ENCODE data around the gene FRMD3.

Gene FRMD3

DNA sequence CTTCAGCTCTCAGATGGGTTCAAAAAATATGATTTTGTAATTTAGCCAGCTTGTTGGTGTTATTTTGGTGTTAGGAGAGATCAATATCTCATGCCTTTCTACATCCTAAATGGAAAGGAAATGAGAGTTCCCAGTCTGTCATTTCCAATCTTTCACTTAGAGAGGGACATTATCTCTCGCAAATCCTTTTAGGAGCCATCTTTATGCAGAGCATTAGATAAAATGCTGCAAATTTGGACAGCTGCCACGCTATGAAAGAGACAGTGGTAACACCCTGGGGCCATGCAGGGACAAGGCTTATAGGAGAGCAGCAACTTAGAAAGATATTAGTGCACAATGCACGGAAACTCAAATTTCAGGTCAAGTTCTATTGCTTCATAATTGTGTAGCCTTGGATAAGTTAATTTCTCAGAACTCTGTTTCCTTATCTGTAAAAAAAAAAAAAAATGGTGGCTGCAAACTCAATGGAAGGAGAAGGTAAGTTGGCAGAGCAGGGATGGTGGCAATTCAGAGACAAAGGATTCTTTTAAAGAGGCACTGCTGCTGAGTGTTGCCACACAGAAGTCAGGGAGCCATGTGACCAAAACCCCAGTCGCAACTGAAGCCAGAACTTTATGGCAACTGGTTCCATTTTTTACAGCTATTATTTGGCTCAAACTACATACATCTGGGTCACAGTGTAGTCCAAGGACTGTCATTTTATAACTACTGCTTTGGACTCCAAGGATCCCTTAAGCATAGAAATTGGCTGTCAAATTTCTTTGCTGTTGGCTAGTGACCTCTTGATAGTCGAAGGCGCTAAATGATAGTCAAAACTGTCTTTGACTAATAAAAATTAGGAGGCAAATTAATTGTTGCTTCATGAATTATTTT lies 210.2 kb downstream of the FRMD3 start:
- DNase-seq, result no peak

DNA sequence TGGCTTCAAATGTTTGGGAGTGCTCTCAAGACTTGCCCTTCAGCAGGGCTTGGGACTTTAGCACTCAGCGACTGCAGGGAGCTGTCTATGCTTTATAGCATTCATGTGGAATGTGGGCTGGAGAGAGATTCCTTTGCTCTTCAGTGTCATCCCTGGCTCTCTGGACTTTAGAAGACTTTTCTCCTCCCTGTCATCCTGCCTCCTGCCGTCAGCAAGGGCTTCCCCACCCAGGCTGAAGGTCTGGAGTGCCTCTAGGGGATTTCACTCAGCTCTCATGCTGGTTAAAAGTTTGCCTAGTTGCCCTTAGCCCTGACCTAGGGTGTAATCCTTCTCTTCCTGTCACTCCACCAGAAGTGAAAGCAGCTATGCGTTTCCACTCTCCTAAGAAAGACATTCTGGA lies 210.9 kb downstream of the FRMD3 start:
- peak; percentile 44 for DNase-seq

DNA sequence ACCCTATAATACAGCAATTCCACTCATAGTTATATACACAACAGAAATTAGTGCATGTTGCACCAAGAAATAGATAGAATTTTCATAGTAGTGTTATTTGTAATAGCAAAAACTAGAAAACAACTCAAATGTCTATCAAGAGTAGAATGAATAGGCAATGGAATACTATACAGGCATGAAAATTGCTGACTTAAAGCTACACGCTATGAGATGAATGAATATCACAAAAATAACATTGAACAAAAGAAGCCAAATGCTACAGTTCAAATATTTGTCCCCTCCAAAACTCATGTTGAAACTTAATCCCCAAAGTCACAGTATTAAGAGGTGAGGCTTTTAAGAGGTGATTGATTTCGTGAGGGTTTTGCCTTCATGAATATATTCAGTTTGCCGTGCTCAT lies 215.1 kb downstream of the FRMD3 start:
- DNase-seq, result no peak

DNA sequence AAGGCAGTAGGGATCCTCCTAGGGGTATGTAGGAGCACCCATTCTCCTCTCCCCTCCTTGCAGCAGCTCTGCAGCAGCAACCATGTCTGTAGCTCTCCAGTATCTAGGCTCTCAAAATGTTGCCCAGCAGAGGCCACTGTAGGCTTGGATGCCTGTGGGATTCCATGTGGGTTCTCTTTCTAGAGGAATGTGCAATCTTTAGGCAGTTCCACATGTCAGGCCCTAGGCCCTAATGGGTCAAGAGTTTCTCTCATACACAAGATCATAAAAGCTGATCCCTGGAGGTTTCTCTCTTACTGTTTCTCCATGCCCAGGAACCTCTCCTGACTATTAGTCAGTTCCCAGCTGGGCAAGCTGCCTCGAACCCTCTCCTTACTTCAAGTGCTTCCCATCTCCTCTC lies 215.8 kb downstream of the FRMD3 start:
- DNase-seq, result peak; percentile 28

DNA sequence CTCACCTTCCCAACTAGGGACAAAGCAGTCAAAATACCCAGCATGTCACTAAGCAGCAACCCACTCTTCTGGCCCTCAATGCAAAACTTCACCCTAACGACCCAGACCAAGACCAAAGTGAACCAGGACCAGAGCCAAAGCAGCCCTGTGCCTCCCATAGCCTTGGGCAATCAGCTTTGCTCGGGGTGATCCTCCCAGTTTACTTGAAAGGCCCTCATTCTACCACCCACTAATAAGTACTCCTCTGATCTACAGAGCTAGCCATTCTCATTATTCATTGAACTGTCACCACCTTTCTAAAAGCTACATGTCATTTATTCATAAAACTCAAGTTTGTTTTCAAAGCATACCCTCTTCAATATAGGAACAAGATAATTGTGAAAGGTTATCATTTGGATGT lies 221.0 kb downstream of the FRMD3 start:
- DNase-seq, result no peak

DNA sequence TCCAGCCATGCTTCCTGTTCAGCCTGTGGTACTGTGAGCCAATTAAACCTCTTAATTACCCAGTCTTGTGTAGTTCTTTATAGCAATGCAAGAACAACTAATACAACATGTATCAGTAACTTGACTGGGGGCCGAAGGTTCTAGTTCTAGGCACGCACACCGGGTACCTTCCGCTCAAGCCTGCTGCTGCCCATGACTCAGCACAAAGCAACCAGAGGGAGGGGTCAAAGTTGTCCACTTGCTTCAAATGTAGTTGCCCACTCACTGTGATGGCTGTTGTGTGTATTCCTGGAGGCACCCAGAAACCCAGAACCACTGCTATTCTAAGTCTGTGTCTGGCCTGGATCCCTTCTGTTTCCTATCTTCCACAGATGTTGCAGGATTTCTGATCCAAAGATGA lies 222.6 kb downstream of the FRMD3 start:
- no peak for DNase-seq

DNA sequence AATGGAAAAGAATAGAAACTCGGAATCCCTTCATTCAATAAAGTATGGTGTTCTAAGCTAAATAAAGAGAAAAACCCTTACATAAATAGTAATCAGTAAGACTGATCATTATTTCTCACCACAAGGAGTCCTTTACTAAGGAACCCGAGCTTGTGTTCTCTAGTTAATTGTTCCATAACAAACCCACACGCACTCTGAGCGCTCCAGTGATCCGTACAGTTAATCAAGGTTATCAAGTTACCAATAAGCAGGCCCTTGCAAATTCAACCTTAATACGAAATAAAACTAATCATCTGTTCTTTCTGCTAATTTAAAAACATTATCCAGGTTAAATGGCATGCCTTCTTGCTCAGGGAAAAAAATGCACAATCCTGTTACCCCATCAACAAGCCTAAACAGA lies 224.4 kb downstream of the FRMD3 start:
- no peak for DNase-seq

DNA sequence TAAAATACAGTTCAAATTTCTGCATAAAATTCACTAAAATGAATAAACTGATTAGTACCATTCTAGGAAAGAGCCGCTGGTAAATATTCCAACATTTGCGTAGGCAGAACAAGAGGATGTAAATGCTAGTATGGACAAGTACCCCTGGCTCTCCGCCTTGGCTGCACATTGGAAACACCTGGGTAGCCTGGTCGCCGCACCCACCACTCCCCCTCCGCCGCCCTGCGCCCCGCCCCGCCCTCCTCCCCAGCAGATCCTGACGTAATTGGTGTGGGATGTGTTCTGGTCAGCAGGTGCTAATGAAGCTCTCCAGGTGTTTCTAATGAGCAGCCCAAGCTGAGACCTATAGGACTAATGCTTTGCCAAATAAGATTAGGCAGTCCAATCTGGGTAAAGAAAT lies 225.7 kb downstream of the FRMD3 start:
- DNase-seq, result no peak

DNA sequence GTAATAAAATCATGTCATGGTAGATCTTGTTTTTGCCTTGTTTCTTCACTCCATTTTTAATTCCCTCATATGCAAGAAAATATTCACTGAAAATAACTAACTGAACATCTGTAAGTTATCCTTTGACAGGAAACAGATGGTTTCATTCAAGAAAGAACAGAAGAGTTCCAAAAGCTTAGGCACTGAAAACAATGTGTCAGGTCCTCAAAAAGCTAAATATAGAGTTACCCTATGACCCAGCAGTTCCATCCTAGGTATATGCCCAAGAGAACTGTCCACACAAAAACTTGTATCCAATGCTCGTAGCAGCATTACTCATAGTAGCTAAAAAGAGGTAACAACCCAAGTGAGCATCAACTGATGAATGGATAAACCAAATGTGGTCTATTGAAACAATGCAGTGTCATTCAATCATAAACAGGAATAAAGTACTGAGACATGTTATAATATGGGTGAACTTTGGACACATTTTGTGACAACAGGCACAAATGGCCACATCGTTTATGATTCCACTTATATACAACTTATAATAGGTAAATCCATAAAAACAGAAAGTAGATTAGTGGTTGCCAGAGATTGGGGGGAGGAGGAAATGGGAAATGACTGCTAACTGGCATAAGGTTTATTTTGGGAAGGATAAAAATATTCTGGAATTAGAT lies 231.0 kb downstream of the FRMD3 start:
- DNase-seq, result peak; percentile 21

DNA sequence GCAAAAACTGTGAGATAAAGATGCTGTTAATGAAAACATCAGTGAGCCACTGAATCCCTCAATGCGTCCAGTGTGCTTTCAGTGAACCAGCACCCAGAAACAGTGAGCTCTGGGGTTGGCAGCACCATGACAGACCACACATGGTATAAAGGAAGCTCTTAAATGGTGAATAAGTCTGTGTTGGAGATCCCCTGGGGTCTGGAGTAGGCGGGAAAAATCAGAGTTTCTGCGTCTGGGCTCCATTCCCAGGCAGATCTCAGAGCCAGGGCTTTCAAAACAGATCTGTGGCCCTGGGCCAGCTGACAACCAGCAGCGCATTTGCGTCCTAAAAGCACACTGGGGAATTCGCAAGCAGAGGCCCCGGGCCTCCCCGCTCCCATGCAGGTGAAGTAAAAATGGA lies 233.5 kb downstream of the FRMD3 start:
- peak; percentile 93 for DNase-seq

DNA sequence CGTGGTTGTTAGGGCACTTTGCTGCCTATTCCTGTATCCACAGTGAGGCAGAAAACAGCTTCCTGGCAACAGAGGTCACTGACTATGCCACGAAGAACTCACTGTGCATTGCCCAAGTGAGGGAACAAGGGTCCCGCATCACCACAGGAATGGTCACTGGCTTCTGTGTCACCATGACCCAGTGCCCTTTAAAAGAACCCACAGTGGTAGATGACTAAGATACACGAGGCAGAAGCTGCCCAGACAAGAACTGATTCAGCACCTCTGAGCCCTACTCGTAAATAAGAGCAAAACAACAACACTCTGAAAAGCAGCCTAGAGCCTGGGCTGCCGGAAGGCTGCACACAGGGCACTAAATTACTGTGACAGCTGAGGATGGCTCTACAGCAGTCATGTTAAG lies 238.6 kb downstream of the FRMD3 start:
- DNase-seq, result peak; percentile 30

DNA sequence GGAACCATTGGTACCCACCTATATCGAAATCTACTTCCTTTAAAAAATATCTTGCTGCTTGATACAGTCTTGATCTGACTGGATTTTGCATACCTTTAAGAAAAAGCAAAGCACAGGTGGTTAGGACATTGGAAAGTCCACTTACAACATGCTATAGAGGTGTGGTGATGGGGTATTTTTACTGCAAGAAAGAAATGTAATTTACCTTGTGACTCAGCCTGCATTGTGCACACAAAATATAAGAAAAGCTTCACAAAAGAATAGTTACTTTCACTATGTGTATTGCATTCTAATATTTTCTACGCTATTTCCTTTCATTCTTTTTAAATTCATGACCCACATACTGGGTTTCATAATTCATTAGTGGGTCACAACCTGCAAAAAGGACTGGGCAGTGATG lies 239.1 kb downstream of the FRMD3 start:
- no peak for DNase-seq

DNA sequence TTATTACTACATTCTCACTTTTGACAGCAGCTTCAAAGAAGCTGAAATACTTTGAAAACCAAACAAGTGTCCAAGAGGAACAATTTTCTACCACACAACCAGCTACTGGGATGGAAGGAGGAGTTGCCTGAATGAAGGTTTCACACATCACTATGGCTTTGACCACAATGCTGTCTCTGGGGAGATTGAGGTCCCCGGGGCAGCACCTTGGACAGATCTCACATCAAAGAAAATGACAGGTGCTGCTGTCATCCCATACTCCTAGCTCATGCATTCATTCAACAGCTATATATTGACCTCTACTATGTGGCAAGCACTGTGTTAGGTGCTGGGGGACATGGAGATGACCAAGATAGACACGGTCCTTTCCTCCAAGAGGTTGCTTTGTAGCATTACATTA lies 242.1 kb downstream of the FRMD3 start:
- DNase-seq, result no peak

DNA sequence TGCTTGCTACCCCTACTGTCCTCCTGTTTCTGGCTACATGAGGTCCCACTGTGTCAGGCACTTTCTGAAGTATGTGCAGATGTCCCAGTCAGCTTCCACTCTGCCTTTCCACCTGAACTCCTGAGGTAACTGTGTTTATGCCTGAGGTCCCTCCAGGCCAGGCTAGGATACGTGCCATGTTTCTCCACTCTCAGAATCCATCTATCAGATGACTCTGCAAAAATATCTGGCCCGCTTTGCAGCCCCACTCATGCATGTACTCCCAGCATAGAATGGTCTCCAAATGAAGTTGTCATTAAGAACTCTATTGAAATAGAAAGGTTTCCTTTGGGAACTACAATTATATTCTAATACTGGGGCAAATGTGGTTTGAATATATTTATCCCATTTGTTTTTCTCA lies 243.4 kb downstream of the FRMD3 start:
- DNase-seq, result no peak

DNA sequence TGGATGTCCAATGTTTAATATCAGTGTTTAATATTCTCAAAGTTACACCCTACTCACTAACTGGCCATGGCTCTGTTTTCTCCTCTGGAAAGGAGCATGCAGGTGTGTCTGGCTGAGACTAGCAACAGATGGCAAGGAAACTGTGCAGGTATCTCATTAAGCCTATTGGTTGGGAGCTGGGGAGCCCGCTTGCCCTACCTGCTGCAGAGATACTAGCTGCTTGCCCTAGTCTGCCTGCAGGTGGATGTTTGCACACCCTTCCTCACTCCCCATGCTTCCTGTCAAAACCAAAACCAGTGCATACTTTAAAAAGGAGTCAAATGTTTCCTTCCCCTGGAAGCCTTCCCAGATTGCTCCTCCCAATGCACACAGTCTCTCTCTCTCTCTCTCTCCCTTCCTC lies 247.0 kb downstream of the FRMD3 start:
- DNase-seq, result no peak

DNA sequence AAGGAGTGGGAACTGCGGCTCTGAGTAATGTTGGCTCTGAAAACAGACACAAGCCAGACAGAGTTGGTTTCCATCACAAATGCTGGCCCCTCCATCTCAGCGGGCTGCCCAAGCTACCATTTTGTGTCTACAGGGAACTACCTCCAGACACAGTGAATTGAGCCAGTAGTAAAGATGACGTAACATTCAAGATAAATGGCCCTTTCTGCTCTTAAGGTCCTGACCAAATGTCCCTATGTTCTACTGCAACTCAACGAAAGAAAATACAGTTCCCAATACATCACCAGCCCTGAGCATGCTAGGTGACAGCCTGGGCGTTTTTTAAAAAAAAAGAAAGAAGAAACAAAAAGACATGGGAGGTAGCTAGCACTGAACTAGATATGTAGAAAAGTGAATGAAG lies 247.5 kb downstream of the FRMD3 start:
- DNase-seq, result no peak

DNA sequence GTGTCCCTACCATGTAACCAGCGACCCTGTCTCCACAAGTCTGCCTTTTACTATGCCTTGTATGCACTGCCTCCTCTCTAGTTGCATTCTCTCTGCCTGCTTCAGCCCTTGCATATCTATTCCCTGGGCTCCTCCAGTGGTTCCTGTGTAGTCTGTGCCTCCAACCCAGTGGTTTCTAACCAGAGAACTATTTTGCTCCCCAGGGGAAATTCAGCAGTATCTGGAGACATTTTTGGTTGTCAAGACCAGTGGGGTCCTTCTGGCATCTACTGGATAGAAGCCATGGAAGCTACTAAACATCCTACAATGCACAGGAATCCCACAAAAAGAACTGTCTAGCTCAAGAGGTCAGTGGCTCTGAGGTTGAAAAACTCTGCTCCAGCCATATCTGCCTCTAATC lies 251.2 kb downstream of the FRMD3 start:
- DNase-seq, result peak; percentile 51

DNA sequence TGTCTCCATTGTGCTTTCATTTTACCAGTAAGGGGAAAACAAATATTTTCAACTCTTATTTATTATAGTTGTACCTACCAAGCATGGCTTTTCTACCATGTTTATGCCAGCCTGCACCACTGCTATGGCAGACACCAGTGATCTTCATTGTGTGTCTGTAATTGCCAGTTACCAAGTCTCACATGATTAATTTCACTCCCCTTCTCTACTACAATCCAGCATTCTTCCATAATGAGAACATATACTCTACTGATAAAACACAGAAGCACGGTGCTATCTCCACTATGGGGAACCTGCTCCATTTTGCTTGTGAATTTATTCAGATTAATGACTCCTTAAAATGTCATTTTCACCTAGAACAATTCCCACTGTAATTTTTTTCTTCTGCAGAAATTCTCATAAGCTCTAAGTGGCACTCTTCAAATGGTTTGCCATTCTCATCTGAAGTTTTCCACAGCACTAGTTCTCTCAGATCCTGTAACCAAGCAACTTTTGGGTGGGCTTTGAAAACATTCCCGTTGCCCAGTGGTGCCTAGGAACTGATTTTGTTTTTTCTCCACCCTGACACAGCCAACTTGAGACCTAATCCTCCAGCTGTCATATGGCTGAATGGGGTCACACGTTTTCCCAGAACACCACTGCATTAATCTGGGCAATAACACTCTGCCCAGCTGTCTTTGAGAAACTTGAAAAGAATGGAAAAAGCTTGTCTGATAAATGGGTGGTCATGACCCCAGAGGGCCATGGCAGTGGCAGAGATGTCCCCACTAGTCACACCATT lies 252.6 kb downstream of the FRMD3 start:
- no peak for DNase-seq

DNA sequence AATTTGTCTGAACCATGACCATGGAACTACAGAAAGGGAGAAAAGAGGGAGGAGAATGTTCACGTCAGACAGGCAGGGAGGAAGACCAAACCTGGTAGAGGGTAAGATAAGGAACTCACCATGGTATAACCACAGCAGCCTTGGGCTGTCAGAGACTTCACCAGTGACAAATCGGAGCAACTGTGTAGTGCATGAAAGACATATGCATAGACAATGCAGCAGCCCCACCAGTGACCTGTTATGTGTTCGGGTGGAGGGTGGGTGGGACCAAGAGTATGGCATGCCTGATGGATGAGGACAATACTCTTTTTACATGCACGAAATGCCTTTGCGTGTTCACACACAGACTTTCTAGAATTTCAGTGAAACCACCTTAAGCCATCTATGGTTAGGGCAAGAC lies 253.5 kb downstream of the FRMD3 start:
- no peak for DNase-seq

DNA sequence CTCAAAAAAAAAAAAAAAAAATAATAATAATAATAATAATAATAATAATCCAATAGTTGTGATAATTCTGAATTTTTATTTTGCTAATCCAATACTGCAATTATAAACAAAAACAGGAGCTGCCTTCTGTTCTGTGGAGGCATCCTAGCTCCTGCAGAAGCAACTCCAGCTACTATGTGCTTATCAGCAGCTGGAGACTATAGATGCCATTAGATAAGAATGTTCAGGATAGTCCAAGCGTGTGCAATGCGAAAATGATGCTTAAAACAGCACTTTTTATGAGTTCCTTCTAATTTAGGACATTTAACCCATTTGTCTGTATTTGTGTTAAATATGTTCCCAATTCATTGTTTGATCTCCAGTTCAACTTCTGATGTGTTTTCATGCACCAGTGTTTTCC lies 254.7 kb downstream of the FRMD3 start:
- no peak for DNase-seq

DNA sequence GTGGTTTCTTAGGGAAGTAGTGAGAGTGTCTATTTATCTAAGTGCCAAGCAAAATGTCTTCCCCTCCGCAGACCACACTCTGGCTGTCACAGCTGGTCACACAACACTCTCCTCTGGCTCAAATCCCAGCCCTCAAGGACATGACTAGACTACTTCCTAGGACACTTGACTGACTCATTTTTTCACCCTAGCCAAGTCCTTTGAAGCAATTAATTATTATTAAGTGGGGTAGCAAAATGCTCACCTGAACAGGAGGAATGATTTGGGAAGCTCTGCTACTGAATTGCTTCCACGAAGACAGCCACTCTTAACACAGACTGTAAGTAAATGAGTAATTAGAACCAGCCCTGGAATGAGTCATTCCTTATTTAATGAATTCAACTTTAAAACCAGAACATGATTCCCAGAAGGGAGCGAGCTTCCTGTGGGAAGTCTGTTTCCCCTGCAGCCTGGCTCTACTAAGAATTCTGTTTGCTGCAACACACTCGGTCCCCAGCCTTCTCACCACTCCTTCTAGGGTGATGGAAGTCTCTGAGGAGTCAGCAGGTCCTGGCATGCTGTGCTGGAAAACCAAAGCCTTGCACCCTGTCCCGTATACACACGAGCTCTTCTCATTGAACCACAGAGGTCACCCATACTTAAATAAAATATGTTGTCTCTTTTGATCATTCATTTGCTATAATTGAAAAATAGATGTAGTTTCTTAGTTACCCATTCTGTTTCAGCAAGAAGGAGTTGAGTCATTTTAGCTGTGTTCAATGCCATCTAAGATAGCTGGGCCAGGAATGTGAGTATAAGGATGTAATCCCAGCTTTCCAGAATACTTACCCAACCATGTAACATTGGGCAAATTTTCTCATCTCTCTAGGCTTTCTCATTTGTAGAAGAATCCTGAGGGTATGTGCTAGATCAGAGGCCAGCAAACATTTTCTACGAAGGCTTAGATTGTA lies 256.6 kb downstream of the FRMD3 start:
- peak; percentile 88 for DNase-seq

DNA sequence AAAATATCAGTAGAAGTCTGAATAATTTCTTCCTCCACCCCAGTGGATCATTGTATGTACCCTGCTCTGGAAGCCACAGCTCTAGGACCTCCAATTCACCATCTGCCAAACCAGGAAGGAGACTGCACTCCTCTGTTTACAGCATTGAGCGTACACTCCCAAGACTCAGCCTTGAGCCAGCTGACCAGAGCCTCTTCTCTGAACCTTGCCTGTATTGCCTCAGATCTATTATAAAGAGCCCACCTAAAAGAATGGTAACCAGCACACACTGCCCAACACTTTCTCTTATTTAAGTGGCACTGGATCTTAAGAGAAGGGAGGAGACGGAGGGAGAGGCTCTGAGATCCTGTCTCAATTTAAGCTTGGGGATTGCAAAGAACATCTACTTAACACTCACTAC lies 257.4 kb downstream of the FRMD3 start:
- no peak for DNase-seq

All from fibroblast of skin of abdomen (primary cell).